ENCODE measurements around the gene SLC39A11.

SLC39A11 gene

DNA sequence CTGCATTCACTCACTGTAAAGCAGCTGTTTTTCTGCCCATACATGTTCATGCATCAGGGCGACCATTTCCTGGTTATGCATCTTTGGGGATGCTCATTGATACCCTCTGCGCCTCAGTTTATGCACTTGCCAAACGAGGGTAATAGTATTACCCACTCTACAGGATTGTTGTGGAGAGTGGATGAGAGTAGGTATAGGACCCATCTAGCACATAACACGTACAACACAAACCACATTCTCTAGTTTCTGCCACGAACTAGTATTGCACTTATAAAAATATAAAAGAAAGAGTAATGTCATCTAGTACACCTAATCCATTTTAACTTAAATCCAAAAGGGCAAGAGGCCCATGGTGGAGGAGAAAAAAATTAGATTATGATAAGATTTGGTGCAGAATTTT, 231.7 kb downstream of the SLC39A11 start:
- TF ChIP-seq, protein P1, sequence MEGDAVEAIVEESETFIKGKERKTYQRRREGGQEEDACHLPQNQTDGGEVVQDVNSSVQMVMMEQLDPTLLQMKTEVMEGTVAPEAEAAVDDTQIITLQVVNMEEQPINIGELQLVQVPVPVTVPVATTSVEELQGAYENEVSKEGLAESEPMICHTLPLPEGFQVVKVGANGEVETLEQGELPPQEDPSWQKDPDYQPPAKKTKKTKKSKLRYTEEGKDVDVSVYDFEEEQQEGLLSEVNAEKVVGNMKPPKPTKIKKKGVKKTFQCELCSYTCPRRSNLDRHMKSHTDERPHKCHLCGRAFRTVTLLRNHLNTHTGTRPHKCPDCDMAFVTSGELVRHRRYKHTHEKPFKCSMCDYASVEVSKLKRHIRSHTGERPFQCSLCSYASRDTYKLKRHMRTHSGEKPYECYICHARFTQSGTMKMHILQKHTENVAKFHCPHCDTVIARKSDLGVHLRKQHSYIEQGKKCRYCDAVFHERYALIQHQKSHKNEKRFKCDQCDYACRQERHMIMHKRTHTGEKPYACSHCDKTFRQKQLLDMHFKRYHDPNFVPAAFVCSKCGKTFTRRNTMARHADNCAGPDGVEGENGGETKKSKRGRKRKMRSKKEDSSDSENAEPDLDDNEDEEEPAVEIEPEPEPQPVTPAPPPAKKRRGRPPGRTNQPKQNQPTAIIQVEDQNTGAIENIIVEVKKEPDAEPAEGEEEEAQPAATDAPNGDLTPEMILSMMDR (IDR thresholded peaks at IDR 0.05): no peak
- H3K27ac ChIP-seq: no peak overlapping the region
- no peak for DNase-seq (ENCODE audit: low spot score)
- no peak overlapping the region for H3K4me3 ChIP-seq

DNA sequence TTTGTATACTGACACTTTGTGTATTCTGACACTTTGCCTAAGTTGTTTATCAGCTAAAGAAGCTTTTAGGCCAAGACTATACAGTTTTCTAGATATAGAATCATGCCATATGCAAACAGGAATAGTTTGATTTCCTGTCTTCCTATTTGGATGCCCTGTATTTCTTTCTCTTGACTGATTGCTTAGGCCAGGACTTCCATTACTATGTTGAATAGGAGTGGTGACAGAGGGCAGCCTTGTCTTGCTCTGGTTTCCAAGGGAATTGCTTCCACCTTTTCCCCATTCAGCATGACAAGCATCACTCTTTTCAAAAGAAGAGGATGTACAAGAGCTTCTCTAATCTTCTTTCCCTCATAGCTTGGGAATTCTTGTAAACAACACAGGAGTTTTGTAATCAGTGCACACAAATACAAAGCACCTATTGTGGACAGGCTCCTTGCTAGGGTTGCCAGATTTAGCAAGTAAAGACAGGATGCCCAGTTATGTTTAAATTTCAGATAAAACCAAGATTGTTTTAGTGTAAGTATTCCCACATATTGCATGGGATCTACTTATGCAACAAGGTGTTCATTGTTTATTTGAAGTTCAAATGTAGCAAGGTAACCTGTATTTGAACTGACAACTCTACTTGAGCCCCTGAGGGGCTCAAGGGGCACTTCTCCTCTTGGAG, 233.5 kb downstream of the SLC39A11 start:
- H3K27ac ChIP-seq: no peak overlapping the region
- TF ChIP-seq, protein P1 (IDR thresholded peaks at IDR 0.05): no peak
- H3K4me3 ChIP-seq: no peak overlapping the region
- no peak for DNase-seq (ENCODE audit: low spot score)

DNA sequence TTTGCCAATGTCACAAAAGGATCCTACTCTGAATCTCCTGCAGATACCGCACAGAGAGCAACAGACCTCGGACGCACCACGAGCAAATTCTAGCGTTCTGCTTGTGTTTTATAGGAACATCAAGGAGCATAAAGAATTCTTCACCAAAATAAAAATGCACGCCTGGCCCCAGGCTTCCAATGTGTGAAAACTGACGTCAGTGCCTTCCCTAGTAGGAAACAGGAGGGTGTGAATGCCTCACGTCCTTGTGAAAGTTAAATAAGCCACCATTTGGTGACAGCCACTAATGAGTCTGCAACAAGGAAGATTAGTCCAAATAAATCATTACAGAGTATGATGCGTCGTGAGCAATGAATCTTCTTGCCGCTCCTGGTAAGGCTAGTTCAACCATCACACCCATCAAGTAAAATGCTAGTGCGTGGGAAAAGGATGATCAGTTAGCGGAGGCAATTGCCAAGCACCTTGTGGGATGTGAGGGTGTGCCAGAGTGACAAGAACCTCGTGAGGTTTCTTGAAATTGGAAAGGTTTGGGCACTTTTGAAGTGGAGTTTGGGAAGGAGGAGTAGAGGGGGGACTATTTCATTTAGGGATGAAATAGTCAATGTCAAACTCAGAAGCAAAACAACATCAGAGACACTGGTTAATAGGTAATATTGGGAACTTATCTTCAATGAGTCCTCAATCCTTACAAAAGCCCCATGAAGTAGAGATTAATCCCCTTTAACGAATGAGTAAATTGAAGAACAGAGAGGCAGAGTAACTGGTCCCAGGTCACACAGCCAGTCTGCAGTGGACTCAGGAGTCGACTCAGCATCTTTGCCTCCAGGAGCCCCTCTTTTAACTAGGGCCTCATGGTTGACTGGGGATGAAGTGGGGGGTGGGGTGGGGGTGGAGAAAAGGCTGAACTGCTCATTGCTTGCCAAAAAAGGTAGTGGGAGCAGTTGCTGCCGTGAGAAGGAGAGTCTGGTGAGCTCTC, 238.8 kb downstream of the SLC39A11 start:
- DNase-seq (ENCODE audit: low spot score): no peak
- TF ChIP-seq, protein P1 (IDR thresholded peaks at IDR 0.05): no peak
- no peak overlapping the region for H3K4me3 ChIP-seq
- H3K27ac ChIP-seq: no peak overlapping the region

DNA sequence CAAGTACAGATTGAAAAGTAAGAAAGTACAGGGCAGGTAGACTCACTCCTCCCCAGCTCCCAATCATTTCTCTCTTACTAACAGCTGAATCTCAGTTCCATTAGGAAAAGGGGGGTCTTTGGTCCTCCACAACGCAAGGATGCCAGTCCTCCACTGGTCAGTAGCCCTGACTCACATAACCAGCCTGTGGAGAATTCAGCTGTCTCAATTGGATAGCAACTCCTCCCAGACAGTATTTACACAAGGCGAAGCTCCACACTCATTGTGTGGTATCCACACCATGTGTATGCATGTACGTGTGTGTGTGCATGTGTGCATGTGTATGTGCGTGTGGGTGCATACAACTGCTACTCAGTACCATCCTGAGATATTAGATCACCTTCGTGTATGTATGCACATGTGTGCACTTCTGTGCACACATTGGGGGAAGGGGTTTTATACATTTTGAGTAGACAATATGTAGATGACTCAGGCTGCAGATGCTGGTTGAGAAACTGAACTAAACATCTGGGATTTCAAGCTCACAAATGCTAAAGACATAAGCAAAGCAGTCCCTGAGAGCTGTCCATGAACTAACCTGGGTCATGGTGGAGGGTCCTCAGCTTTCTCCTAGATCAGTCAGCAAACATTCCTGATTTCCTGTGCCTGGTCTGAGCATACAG, 240.1 kb downstream of the SLC39A11 start:
- DNase-seq (ENCODE audit: low spot score): no peak
- no peak overlapping the region for H3K27ac ChIP-seq
- H3K4me3 ChIP-seq: no peak overlapping the region
- TF ChIP-seq, protein P1 (IDR thresholded peaks at IDR 0.05): no peak

DNA sequence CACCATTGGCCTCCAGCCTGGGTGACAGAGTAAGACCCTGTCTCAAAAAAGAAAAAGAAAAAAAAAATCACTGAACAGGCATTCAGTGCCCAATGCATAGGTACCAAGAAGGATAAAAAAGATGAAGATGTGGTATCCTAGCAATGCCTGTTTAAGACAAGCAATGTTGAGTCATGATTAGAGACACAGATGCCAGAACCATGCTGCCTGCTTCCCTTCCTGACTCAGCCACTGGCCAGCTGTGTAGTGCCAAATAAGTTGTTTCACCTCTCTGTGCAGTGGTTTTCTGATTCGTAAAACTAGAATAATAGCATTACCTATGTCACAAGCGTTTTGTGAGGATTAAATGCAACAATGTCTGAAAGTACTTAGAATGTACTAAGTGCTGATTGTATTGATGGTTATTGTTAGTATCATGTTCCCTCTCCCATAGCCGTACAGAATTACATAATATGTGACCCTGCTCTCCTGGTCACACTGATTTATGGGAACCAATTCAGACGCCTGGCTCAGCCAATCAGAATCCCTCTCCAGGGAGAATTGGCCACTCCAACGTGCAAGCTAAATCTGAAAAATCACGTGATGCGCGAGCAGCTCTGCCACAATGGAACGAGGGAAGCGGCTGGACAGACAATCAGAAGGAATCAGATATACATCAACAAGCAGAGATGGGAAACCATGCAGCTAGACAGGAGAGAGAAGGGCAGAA, 241.9 kb downstream of the SLC39A11 start:
- DNase-seq (ENCODE audit: low spot score): no peak
- no peak overlapping the region for H3K27ac ChIP-seq
- H3K4me3 ChIP-seq: no peak overlapping the region
- TF ChIP-seq, protein P1 (IDR thresholded peaks at IDR 0.05): no peak

DNA sequence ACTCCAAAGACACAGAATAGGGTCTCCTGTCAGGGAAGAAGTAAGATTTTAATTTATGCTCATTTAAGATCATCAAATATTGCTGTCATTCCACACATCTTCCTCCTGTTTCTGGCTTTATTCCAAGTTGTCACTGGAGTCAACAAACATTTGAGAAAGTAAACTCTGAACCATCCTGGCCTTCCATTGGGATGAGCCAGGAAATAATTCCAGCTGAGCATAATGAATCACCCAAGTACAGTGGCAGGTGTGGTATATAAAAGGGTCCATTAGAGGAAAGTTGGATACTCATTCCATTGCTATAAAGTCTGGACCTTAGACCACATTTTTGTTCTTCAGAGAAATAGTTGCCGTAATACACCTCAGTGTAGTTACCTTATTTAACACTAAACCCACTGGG, 246.1 kb downstream of the SLC39A11 start:
- no peak for DNase-seq (ENCODE audit: low spot score)
- H3K27ac ChIP-seq: no peak overlapping the region
- TF ChIP-seq, protein P1 (IDR thresholded peaks at IDR 0.05): no peak
- no peak overlapping the region for H3K4me3 ChIP-seq

Data from coronary artery (tissue), 2 donors.